HFF-Myc (cell line): ENCODE data around the gene RAB27A.
"Not testable (repeated sequence)": the region's sequence is repeated elsewhere in the genome, so short reads cannot be mapped to it uniquely, and the experiment has no call there.

Experiments used
- DNase-seq: peaks from one replicate; pipeline ENCODE4 v3.0.0-alpha.2; 2011; ENCODE audit warnings: low read depth; ENCODE audit errors: extremely low read depth
- H3K4me3 ChIP-seq: replicated peaks from 2 replicates; pipeline ENCODE4 v1.5.1; 2011; ENCODE audit warnings: low read depth, mild to moderate bottlenecking, control low read depth, low read length
- TF ChIP-seq, protein P1 (sequence below): IDR thresholded peaks from 2 replicates; pipeline ENCODE4 v1.5.1; 2012; ENCODE audit warnings: mild to moderate bottlenecking, low read depth, low read length, control low read depth; ENCODE audit errors: missing control alignments

RAB27A gene

DNA sequence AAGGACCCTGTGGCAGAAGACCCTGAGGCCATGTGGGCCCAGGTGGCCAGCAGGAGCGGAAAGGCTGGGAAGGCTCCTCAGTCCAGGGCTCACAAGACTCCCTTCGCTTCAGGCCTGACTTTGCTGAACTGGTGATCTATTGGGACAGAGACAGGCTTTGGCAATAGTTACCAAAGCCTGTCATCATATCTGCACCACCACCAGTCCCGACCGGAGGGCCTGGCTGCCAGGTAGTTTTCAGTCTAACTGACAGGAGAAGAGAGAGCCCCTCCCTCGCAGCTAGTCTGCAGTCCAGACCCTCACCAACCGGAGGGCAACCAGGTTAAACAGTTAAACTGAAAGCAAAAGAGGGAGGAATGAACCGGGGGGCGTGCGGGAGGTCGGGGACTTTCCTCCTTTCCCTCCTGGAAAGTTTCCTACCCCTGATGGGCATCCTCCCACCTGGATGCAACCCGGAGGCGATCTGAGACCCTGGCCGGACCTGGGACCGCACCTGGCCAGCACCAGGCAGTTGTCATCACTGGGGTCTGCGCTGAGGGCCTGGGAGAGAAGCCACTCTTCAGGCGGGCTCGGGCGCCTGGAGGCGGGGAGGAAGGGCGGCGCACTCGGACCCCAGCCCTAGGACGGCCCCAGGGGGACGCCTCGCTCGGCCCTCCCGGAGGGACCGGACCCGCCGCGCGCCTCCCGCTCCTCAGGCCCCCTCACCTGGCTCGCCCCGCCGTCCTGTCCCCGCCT lies 435 bp downstream of the RAB27A start:
- peak overlapping the region; percentile 70 for H3K4me3 ChIP-seq
- TF ChIP-seq, protein P1, sequence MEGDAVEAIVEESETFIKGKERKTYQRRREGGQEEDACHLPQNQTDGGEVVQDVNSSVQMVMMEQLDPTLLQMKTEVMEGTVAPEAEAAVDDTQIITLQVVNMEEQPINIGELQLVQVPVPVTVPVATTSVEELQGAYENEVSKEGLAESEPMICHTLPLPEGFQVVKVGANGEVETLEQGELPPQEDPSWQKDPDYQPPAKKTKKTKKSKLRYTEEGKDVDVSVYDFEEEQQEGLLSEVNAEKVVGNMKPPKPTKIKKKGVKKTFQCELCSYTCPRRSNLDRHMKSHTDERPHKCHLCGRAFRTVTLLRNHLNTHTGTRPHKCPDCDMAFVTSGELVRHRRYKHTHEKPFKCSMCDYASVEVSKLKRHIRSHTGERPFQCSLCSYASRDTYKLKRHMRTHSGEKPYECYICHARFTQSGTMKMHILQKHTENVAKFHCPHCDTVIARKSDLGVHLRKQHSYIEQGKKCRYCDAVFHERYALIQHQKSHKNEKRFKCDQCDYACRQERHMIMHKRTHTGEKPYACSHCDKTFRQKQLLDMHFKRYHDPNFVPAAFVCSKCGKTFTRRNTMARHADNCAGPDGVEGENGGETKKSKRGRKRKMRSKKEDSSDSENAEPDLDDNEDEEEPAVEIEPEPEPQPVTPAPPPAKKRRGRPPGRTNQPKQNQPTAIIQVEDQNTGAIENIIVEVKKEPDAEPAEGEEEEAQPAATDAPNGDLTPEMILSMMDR, result no peak
- DNase-seq, result no peak

GRCh38 chr15:55288006-55288717 lies 1.5 kb downstream of the RAB27A start:
- DNase-seq, result no peak
- TF ChIP-seq, protein P1, result no peak
- H3K4me3 ChIP-seq, result no peak overlapping the region

DNA sequence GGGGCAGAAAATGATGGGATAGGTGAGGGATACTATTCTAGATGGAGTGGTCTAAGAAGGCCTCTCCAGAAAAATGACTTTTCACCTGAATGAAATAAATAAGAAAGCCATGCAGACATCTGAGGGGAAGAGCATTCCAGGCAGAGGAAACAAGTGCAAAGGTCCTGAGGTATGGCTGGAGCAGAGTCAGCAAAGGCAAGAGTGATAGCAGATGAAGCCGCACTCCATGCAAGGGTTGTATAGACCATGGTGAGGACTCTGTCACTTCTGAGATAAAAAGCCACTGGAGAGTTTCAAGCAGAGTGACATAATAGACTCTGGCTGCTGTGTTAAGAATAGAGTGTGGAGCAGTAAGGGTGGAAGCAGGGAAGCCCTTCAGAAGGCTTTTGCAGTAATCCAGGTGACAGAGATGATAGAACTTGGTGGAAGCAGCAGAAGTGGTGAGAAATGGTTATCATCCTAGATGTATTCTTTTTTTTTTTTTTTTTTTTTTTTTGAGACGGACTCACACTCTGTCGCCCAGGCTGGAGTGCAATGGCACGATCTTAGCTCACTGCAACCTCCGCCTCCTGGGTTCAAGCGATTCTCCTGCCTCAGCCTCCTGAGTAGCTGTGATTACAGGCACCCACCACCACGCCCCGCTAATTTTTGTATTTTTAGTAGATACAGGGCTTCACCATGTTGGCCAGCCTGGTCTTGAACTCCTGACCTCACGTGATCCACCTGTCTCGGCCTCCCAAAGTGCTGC lies 3.0 kb downstream of the RAB27A start:
- not testable (repeated sequence) for DNase-seq, H3K4me3 ChIP-seq

DNA sequence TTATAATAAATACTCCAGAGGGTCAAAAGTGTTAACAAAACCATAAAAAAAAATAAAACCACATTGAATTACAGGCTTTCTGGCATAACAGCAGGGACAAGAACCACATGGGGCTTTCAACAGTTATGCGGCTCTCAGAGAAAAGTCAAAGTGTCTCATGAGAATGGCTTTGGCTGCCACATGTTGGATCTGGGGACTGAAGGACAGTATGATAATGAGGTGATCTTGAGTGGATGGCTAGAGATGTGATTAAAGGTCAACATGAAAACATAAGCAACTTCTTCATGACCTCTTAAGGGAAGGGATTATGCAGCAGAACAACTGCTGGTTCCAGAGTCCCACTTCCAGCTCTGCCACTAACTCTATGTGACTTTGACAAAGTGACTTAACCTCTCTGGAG lies 5.2 kb downstream of the RAB27A start:
- H3K4me3 ChIP-seq, result no peak overlapping the region
- DNase-seq, result no peak
- TF ChIP-seq, protein P1, result no peak

GRCh38 chr15:55283379-55284147 lies 6.0 kb downstream of the RAB27A start:
- no peak for DNase-seq

GRCh38 chr15:55282284-55282833 lies 7.3 kb downstream of the RAB27A start:
- no peak overlapping the region for H3K4me3 ChIP-seq
- DNase-seq, result peak; percentile 68
- TF ChIP-seq, protein P1, result no peak

More at GRCh38 chr15:55283379-55284147, 6.0 kb downstream of the RAB27A start:
- no peak overlapping the region for H3K4me3 ChIP-seq
- TF ChIP-seq, protein P1, result no peak
